NCI-H1417 treated with DMSO at 0.1 percent for 48 hours (cell line): Measurements from ENCODE around the gene GNAS.

Experiments used
- DNase-seq: peaks from one replicate; lab custom pipeline; 2025; lab: John Stamatoyannopoulos, UW

GNAS gene

DNA sequence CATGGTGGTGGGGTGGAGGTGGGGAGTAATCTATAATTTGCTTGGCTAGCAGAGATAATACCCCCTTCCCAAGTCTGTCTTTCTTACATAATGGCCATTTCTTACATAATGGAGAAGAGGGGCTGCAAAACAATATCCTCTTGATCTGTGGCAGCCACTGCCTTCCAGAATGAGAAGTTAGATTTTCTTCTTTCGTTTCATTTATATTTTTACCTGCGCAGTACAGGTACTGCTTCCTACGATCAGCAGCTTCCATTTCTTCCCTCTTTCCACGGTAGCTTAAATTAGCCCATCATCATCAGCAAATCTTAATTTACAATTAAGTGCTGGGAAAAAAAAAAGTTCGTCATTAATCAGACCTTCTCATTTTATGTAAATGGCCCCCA is 30.2 kb downstream of the GNAS start:
- DNase-seq = no peak

DNA sequence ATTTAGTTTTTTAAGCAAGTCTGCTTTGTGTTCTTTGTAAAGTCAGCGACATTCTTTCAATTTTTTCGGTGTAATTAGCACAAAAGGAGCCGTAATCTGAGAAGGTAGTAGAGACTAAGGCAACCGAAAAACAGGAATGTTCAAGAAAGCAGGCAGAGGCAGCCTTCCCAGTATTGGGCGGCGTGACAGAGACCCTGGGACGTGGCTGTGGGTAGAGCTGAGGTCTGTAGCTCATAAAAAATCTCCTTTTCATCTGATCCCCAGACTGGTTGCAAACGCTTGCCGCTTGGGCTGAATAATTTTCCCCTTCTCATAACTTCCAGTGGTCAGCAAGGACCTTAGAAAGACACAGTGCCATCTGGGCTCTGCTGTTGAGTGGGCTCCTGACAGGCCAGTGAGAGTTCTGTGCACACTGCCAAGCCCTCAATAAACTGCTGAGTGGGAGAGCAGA is 30.8 kb downstream of the GNAS start:
- no peak for DNase-seq

DNA sequence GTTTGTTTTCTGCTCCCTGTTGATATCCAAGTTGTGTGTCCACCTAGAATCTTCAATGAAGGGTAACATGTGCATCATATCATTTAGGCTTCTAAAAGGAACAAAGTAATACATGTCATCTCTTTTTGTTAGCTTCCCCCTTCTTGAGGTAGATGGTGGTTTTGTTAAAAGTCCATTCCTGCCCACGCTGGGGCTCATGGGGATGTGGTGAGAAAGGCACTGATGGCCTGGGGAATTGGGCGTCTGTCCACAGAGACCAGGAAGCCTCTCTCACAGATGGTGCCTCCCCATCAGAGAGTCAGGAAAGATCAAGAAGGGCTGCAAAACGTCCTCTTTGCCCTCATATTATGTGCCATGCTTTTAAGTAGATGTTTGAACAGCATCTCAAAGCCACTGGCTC is 32.5 kb downstream of the GNAS start:
- no peak for DNase-seq

DNA sequence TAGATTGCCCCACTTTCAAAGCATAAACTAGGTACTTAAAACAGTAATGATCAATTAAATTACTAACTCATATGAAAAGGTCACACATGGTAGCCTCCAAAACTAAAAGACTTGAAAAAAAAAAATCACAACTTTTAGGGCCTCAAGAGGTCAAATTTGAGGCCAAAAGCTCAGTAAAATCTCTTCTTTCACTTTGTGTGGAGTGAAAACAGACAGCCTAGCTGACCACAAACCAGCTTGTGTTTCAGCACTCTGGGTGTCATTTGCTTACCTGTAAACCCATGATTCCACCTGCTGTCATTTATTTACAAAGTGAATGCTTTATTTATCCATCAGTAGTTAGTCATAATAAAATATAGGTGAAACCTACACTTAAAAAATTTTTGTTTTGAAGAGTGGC is 34.0 kb downstream of the GNAS start:
- DNase-seq = no peak

DNA sequence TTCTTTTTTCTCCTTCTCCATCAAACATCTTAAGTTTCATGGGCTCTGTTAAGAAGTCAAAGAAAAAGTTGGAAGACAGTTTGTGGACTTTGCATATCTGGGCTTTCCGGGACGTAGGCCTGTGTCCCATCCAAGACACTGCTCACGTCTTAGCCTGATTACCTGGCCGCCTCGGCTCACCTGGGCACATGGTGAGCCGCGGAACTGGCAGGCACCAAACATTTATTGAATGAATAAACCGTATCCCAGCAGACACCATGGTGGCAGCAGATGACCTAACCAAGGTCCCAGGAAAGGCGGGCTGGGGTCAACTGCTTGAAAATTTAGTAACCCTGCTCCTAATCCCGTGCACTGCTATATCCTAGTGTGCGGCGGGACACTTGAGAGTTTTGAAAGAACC is 35.6 kb downstream of the GNAS start:
- DNase-seq = no peak

DNA sequence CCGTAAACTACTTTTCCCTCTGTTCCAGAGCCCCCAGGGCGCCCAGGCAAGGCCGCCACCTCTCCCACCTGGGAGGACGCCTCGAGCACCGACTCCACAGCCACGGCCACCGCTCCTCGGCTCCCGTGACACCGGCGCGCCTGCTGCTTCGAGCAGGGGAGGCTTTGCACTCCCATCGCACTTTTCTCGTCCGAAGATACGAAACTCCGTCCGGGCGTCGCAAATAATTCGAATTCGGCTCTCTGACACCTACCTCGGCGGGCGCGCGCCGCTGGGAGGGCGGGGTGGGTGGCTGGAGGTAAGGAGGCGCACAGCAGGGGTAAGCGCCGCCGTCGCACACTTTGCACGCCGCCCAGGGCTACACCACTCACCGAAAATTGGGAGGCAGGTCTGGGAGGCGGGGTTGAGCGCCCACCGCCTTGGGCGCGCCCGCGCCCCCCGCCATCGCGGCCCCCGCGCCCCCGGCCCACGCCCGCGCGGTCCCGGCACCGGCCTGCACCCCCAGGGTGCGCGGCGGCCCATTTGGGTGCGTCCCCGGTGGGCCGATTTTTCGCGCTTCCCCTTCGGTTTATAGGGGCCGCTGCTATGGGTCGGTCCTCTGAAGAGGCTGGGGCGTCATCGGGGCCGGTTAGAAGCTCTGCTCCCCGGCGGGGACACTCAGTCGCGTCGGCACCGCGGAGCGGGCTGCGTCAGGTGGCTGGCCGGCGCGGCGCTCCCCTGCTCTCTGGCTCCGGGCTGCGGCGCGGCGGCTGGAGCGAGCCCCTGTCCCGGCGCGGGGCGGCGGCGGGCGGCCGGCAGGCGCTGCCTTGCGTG is 36.2 kb downstream of the GNAS start:
- DNase-seq = peak; percentile 43

DNA sequence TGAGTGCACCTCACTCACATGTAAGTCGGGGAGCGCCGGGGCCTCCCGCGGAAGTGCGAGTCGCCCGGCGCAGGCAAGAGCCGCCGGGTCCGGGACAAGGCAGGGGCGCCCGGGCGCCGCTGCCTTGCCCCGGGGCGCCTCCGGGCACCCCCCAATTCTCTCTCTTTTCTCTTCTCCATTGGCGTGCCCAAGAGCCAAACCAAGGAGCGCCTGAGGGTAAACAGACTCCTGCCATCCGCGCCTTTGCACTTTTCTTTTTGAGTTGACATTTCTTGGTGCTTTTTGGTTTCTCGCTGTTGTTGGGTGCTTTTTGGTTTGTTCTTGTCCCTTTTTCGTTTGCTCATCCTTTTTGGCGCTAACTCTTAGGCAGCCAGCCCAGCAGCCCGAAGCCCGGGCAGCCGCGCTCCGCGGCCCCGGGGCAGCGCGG is 36.8 kb downstream of the GNAS start:
- no peak for DNase-seq

DNA sequence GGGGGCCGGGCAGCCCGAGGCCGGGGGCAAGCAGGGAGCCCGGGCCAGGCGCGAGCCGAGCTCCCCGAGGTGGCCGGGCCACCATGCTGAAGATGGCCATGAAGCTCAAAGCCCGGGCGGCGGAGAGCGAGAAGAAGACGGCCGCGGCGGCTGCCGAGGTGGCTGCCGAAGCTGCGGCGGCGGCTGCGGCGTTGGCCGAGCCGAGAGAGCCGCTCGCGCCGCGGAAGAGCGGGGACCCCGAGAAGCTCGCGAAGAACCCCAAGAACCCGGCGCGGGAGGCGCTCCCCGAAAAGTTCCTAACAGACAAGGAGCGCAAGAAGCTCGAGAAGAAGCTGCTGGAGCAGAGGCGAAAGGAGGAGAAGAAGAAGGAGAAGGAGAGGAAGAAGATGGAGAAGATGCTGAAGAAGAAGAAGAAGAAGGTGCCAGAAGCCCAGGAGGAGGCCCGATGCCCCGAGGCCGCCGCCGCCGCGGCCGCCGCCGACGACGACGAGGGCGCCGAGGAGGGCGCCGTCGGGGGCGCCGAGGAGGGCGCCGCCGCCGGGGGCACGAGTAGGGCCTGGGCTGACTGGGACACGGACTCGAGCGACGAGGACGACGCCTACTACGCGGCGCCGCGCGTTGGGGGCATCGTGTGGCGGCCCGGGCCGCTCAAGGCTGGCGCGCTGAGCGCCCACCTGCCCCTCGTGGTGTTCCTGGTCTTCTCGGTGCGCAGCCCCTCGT is 37.4 kb downstream of the GNAS start:
- DNase-seq = no peak

DNA sequence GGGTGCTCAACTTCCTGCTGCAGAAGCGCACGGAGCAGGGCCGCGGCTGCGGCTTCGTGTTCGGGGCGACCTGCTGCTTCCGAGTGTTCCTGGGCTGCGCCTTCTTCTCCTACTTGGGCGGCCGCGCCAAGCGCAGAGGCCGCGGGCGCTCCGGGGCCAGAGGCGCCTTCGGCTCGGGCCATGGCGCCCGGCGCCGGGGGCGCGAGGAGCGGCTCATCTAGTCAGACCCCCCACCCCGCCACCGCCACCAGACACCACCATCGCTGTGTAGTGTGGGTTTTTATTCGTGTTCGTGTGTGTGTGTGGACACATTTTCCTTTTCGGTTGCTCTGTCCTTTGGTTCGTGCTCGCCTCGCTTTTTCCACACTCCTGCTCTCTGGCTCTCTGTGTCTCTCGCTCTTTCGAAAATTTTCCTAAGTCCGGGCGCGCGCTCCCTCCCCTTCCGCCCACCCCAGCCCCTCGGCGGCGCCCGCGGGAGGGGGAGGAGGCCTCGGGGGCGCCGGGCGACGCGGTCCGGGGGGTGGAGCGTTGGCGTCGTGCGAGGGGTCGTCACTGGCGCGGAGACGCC is 38.1 kb downstream of the GNAS start:
- peak; percentile 47 for DNase-seq

DNA sequence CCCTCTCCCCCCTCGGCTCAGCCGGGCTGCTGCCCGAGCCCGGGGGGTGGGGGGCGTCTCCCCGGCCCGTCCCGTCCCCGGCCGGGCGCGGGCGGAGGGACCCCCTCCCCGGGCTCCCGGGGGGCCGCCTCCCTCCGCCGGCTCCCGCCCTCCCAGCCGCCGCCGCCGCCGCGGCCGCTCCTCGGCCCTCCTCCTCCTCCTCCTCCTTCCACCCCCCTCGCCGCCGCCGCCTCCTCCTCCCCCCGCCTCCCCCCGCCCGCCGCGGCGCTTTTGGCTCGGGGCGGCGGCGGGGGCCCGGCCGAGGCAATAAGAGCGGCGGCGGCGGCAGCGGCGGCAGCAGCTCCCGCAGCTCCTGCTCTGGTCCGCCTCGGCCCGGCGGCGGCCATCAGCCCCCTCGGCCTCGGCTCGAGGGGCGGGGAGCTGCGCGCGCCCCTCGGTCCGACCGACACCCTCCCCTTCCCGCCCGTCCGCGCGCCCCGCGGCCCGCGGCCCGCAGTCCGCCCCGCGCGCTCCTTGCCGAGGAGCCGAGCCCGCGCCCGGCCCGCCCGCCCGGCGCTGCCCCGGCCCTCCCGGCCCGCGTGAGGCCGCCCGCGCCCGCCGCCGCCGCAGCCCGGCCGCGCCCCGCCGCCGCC is 38.7 kb downstream of the GNAS start:
- no peak for DNase-seq

DNA sequence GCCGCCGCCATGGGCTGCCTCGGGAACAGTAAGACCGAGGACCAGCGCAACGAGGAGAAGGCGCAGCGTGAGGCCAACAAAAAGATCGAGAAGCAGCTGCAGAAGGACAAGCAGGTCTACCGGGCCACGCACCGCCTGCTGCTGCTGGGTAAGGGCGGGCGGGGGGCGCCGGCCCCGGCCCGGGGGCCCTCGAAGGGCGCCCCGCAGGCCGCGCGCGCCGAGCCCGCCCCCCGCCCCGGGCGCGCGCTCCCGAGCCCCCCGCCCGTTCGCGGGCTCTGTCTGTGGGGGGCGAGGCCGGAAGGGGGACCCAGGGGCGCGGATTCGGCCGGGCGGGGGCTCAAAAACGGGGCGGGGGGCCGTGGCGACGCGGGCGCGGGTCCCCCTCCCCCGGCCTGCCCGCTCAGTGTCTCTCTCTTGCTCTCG is 39.2 kb downstream of the GNAS start:
- DNase-seq = no peak

DNA sequence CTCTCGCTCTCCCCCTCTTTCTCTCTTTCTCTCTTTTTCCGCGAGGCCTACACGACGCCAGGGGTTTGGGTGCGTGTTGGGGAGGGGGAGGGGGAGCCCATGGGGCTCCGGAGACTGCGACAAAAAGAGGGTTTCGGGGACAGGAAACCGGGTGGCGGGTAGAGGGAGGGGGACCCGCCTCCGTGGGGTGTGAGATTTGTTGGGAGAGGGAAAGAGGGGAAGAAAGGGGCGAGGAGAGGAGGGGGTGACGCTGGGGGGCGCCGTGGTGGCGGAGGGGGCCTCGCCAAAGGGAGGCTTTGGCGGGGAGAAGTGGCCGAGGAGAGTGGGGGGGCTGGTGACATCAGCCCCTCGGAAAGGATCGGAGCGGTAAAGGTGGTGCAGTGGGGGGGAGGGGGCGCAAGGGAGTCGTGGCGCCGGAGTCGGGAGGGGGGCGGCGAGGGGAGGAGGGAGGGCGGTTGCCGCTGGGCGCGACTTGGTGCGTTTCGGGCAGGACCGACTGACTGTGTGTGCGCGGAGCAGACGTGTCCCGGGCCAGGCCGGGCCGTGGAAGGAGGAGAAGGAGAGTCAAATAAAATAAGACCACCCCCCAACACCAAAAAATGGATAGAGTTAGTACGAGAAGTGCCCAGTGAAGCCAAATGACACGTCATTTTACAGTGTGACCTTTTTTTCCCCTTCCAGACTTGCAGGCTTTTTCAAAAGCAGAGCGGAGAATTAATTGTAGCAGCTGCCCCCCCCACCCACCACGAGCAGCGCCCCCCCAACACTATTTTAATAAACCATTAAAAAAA is 39.8 kb downstream of the GNAS start:
- peak; percentile 45 for DNase-seq

DNA sequence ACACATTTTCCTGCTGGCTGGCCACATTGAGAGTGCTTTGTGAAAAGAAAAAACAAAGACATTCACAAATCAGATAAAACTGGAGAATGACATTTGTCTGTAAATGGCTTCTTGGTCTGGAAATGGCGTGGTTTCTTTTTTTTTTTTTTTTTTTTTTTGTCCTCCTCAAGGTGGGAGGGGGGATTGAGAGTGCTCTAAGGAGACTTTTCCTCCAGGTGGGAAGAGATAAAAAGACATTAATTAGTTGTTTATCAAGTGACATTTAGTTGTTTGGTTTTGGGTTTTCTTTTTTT is 40.4 kb downstream of the GNAS start:
- DNase-seq = no peak

DNA sequence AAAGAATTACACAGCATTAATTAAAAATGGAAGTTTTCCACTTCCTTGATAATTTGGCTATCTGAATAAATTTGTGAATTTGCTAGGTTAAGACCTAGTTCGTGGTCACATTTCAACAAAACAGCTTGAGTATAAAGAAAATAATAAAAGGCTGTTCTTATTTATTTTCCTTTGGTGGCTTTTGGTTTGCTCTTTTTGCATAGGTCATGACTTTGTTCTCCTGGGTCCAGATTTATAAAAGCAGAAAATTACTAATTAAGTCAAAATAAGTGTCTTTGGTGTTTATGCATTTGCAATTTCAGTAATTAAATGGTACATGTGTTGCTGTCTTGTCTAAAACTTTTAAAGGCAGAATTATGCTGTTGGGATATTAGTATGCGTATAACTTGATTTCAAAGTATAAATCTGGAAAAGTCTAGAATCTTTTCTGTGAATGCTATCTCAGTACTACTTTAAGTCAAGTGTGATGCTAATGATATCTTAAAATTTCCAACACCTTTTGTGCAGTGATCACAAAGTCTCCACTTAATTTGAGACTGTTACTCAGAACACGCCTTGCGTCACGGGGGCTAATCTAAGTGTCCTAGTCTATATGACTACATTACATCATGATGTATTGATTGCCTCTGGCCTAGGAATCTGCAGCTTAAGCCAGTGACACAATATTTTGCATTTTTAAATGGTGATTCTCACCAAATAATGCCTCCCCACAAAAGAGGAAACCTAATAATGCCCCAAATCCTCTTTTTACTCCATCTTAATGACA is 41.0 kb downstream of the GNAS start:
- DNase-seq = no peak

DNA sequence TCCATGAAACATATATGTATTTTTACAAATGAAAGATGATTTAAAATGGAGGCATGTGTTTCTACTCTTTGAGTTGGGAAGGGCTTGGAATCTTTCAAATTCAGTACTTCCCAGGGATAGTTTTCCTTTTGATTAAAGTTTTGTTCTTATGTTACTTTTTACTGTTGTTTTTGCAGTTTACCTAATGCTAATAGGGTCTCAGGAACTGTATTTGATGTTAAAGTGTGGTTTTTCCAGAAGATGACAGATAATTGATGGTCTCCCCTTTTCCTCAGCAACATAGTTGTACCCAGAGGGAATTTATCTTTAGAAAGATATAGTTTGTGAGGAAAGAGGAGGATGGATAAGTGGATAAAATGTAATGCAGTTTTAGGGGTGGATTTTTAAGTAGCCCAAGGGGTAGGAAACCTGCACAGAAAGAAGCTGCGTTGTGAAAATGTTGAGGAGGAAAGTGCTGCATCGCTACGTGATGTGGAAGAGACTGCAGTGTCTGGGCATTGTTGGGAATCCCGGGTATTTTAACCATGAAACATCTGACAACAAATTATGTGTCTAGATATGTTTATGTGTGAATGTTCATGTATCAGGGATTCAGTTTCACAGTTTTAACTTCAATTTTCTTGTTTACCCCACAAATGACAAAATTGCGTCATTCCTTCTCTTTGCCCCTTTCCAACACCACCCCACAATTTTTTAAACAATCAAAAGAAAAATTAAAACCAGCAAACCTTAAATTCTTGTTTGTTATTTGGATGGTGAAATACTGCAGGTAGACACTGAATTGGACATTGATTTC is 42.3 kb downstream of the GNAS start:
- DNase-seq = no peak

DNA sequence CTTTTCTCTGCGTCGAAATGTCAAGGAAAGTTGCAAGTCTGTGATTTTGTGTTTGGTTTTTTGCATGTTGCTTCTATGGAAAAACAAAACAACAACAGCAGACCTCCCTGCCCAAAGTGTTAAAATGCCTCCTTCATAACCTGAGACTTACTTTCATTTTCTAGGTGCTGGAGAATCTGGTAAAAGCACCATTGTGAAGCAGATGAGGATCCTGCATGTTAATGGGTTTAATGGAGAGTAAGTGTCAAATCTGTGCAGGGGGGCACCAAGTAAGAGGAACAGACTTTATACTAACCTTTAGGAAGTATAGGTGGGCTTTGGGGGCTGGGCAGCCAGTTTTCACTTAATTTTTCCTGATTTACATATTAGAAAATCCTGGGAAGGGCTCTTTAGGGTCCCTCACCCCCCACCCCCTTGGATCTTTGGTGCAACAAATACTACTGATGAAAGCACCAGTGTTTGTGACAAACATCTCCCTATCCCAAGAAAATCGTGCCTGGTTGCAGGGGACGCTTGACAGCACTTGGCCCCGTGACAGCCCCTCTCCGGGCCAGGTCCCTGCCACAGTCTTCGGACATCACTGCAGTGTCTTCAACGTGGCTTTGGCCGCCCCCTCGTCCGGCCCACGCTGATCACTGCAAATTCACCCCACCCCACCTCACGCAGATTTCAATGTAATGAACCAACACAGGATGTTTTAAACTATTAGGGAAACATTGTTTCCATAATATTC is 43.1 kb downstream of the GNAS start:
- no peak for DNase-seq

DNA sequence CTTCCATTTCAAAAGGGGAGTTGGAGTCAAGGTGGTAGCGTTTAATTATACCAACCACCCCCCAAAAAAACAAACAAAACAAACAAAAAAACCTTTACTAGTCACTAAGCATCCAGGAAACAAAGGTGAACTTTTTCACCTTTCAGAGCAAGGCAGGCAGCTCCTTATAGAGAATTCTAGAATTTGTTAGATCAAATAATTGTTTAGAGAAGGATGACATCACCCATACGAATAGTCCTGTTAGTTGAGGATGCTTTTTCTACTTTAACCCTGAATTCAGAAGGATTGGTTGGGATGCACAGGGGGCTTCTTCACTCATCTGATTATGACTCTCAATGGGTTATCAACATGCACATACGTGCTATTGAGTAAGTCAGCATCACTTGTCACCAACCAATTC is 44.3 kb downstream of the GNAS start:
- no peak for DNase-seq

DNA sequence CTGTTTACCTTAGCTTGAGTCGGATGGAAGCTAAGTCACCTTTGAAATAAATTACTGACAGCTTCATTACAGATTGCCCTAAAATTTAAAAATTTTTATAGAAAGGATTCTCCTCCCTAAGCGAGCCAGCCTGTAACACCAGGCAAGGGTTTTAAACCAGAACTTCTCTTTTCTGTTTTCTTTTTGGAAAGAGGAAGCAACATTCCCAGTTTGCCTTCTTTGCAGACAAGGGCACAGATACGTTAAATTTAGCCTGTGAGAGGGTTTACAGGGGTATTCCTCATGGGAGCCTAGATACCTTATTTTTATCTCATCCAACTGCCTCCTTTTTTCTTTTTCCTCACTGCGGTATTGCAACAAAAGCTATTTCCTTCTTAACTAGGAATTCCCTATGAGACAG is 45.0 kb downstream of the GNAS start:
- DNase-seq = no peak

DNA sequence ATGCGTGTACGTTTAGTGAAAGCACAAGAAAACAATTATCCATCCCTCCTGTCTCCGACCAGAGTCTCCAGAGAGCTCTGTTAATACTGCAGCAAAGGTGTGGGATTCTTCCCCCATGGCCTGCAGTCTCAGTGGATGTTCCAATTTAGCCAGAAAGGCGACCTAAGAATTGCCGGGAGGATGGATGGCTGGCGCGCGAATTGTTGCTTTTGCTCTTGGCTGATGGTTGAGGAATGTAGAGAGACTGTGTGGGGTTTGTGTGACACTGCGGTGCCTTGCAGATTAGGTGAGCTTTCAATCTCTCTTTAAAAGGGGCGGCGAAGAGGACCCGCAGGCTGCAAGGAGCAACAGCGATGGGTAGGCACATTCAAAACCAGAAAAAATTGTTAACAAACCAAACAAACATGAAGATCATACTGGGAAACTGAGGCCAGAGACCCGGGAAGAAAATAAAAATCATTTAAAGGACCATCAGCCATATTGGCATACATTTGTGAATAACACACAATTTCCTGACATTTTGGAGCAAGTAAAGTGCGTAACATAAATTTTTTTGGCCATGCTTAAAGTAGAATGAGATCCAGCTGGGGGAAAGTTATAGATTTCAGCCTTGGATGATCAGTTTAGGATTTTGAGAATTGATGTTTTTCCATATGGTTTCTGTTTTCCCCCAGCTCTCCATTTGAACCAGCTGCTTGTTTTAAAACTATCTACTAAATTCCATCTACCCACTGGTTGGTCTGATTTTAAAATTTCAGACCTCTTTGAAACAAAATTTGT is 46.3 kb downstream of the GNAS start:
- no peak for DNase-seq
